GM18858 (cell line): ENCODE data around the gene ELF4.
A peak's percentile ranks its signal among the peaks of the same experiment; 100 is the strongest.

Experiments
- ATAC-seq: cut with Tn5 transposase; IDR thresholded peaks from one replicate; pipeline ENCODE4 v1.9.1; 2021; ENCODE audit not compliant: unreplicated experiment

ELF4 gene

DNA sequence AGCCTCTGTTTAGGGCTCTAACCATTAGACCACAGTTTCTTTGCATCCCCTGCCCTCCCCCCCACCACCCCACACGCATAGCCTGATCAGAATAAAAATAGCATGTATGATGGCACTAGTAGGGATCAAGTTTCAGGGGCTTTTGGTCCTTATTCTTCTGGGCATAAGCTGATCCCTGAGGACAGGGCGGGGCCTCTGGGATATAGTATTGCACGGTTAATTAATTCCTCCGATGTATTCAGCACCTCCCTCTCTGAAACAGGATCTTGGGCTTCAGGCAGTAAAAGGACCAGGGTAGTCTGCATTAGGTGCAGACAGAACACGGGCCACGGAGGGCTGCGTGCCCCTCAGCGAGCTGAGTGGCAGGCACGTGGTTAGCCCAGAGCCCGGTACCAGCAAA lies 57.1 kb downstream of the ELF4 start:
- no peak for ATAC-seq

DNA sequence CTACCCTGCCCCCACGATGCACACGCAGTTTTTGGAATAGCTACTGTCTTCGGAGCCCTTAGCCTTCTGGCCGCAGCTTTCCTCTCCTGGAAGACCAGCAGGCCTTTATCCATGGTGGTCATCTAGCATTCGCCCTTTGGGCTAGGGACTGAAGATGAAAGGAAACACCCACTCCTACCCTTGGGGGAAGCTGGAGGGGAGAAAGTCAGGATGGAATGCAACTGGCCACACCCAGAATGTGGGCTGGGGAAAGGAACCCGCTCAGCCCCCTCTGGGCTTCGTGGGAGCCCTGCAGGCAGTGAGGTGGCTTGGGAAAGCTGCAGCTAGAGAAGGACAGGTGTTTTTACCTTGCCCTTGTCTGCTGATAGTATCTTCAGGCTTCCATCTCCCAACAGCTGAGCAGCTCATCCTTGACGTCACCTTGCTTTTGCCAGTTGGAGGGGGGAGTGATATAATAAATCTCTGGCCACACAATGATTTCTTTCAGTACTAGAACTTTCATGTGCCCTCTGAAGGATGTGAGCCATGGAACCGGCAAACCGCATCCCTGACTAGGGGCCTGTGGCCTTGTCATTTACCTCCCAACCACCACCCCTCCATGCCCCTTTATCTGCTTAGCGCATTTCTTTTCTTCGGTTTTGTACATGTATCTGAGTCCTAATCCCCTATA lies 59.0 kb downstream of the ELF4 start:
- ATAC-seq, result no peak

DNA sequence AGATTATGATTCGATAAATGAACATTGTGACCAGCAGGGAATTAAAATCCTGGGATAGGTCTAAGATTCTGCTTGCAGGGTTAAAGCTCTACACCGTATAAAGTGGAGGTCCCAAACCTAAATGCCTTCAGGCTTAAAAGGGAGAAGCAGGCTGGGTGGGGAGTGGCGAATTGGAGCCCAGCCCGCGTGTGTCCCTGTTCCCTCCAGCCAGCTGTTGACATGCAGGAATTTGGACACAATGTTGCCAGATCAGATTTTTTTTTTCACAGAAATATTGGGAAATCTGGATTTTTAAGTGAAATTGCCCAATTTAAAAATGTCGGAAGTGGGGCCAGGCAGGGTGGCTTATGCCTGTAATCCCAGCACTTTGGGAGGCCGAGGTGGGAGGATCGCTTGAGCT lies 60.5 kb downstream of the ELF4 start:
- no peak for ATAC-seq

DNA sequence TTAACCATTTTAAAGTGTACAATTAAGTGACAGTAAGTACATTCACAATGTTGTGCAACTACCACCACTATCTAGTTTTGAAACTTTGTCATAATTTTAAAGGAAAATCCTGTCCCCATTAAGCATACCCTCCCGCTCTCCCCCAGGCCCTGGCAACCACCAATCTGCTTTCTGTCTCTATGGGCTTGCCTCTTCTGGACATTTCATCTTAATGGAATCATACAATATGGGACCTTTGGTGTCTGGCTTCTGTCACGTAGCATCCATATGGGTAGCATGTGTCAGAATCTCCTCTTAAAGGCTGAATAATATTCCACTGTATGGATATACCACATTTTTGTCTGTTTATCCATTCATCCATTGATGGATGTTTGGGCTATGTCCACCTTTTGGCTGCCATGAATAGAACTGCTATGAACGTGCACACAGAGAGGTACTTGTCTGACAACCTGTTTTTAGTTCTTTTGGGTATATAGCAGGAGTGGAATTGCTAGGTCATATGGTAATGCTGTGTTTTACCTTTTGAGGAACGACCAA lies 61.5 kb downstream of the ELF4 start:
- ATAC-seq, result no peak

DNA sequence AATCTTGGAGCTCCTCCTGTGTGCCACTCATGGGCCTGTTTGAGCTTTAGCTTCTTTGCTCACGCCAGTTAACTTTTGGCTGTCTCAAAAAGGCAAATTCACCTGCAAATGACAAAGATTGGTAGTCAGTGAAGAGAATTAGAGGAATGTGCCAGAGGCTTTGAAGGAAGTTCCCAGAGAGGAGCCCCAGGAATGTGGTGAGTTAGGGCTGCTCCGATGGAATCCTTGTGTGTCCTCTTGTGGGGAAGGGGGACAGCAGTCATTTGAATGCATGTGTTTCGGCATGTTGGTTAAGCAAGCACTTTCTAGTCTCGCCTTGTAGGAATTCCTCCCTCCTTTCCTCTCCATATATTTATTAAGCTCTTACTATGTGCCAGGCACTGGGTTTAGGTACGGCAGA lies 62.9 kb downstream of the ELF4 start:
- no peak for ATAC-seq

DNA sequence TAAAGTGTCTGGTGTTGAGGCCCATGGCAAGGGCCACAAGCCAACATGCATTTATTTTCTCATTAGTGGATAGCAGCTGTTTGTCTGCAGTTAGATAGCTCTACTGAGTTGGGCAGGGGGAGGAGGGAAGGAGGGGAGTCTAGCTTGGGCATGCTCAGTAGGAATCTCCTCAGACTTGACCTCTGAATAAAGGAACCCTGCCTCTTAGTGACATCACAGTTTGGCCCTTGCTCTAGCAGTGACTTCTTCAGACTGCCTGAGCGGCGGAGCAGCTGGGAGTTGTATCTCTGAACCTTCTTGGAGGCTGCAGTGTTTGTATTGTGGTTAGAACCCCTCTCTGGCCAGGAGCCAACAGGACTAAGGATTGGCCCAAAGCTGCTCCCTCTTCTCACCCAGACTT lies 70.5 kb downstream of the ELF4 start:
- no peak for ATAC-seq

DNA sequence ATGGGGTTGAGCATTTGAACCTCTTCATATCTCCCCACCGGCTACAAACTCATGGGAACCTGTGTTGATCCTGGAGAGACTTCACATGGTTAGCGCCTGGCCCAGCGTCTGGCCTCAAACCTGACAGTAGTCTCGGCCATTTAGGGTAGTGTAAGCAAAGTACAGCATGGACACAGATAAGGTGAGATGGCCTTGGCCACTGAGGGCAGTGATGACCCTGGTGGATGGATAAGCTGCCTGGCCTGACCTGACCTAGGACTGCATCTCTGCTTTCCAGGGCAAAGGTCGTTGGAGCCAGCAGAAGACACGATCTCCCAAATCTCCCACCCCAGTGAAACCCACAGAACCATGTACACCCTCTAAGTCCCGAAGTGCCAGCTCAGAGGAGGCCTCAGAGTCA lies 76.1 kb downstream of the ELF4 start:
- ATAC-seq, result no peak

DNA sequence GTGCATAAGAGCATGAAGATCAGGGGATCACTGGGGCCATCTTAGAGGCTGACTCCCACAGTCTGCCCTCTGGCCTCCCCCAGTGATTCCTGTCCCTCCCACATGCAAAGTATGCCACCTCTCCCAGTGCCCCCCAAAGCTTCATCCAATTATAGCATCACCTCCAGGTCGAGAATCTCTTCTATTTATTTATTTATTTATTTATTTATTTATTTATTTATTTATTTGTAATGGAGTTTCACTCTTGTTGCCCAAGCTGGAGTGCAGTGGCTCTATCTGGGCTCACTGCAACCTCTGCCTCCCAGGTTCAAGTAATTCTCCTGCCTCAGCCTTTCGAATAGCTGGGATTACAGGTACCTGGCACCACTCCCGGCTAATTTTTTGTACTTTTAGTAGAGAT lies 77.7 kb downstream of the ELF4 start:
- ATAC-seq, result no peak

DNA sequence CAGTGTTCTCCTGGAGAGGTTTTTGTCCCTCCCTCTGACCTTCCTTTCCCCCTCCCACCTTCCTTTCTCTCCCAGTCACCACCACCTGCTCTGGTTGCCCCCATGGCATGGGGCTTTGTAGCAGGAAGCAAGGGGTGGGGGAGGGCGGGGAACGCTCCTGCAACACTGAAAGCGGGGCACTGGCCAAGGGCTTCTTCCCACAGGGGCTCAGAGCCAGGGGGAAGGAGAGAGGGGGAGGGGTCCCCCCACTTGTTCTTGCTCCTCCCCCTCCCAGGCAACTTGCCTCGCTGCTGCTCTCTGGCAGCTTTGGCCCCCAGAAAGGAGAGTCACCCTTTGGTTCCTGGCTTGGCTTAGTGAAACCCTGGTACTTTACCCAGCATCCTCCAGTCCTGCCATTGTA lies 79.5 kb downstream of the ELF4 start:
- ATAC-seq, result no peak

DNA sequence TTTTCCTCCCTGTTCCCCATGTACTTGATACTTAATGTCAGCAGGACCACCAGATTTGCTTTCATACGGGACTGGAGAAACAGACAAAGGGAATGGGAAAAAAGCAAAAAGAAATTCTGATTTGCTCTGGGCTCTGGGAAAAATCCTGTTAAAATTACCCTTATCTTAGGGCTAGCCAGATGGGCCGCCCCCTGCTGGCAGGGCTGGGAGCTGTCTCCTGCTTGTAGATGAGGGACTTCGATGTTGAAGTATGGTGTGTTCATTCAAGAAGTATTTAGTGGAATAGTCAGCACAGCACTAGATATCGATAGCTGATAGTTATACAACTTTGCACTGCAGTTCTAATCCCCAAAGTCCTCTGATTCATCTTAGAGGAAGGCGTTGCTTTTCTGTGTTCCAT lies 82.1 kb downstream of the ELF4 start:
- ATAC-seq, result no peak

DNA sequence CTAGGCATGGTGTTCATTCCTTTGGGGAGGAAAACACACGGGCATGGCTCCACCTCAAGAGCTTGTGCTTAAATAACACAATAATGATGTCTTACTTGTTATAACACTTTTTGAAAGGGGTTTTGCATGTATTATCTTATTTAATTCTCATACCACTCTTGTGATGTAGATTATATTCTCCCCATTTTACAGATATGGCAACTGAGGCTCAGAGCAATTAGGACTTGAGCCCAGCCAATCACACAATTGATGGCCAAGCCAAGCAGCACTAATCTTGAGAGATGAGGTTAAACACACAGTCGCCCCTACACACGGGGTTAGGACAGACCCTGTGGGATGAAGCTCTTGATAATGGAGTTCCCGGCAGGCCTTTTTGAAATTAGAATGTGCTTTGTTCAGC lies 82.7 kb downstream of the ELF4 start:
- ATAC-seq, result no peak

DNA sequence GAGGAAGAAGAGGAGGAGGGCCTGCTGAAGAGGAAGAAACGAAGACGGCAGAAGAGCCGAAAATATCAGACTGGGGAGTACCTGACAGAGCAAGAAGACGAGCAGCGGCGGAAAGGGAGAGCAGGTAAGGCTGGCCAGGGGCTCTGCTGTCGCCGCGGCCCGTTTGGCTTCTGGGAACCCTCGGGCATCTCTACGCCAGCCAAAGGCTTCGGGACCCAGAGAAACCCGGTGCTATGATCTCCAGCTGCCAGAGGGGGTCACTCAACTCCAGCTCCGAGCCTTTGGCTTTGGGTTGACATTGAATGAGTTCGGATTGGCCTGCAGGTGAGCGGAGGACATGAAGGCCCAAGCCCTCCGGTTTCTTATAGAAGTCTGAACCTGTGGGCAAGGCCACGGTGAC lies 85.0 kb downstream of the ELF4 start:
- ATAC-seq, result no peak

DNA sequence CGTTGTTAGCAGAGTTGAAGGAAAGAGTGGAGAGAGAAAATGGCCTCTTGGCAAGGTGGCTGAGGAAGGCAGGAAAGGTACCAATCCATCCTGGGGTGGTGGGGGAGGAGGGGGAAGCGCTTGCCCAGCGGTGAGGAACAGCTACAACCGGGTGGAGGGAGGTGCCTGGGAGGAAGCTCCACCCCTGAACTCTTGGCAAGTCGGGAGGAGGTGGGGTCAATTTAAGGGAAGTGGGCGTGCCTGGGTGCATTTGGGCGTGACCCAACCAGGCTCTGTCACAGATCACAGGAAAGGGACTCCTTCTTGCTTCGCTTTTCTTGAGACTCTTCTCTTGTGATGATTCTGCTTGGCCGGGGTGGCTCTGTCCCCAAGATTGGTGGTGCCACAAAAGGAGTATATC lies 86.2 kb downstream of the ELF4 start:
- peak; percentile 90 for ATAC-seq

DNA sequence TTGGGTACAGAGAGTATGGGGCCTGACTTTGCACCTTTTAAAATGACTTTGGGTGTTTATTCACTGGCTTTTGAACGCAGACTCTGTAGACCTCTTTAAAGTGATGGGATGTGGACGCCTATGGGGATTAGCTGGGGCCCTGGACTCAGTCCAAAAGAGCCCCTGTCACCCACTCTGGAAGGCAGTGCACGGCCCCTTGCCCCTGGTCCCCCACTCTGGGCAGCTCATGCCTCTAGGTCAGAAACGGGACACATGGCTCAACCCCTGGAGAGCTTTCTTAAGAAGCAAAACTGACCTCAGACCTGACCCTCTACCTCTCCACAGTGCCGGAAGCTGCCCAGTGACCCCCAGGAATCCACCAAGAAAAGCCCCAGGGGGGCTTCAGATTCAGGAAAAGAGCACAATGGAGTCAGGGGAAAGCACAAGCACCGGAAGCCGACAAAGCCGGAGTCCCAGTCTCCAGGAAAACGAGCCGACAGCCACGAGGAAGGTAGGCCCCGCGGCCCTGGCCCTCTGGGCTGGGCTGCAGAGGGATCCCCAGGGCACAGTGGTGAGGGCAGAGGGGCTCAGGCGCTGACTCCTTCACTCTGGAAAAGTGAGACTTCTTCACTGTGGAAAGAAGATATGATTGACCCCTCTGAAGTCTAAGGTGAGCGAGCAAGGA lies 89.5 kb downstream of the ELF4 start:
- ATAC-seq, result no peak

DNA sequence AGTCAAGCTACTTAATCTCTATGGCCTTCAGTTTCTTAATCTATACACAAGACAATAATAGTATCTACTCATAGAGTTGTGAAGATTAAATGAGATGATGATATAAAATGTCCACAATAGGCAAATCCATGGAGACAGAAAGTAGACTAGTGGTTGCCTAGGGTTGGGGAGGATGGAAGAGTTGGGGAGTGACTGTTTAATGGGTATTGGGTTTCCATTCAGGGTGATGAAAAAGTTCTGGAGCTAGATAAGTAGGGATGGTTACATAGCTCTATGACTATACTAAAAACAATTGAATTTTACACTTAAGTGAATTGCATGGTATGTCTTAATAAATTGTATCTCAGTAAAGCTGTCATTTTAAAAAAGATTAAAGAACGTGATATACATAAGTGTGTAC lies 92.2 kb downstream of the ELF4 start:
- ATAC-seq, result no peak

DNA sequence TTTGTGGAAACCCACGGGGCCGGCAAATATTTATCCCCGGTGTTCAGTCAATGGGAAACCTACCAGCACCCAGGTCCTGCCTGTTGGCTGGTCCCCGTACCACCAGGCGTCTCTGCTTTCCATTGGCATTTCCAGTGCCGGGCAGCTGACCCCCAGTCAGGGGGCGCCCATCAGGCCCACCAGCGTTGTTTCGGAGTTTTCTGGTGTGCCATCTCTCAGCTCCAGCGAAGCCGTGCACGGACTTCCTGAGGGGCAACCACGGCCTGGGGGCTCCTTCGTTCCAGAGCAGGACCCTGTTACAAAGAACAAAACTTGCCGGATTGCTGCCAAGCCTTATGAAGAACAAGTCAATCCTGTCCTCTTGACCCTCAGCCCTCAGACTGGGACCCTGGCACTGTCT lies 95.1 kb downstream of the ELF4 start:
- no peak for ATAC-seq
